HCT116 (cell line): ENCODE measurements around the gene CCDC106. TPM values are rescaled to one million over a fixed set of nuclear protein-coding genes. Genes with fewer than 3 reads are reported as not detected.

Source experiments
- ATAC-seq: fragments of 200-7000 bp; cut with Tn5 transposase; 2 replicates; pipeline ENCODE4 v1.9.1; 2020; ENCODE audit warnings: mild to moderate bottlenecking, moderate library complexity
- BruUV-seq: library from RNA; stranded (reverse); fragments of 400-500 nt; replicated peaks from 2 replicates; lab custom pipeline; 2021; lab: Mats Ljungman, UMichigan
- CTCF ChIA-PET: fragments of 300-600 bp; sonication (Branson Sonifier 250); formaldehyde crosslinking; loops from one replicate; lab custom pipeline; 2021; ENCODE audit warnings: antibody characterized with exemption; lab: Charles Lee
- POLR2A ChIA-PET: fragments of 300-600, 350-600 bp; sonication (Branson Sonifier 250); formaldehyde crosslinking; loops from one replicate; lab custom pipeline; 2021; ENCODE audit warnings: antibody characterized with exemption; lab: Charles Lee
- RAD21 ChIA-PET, 2 experiments: fragments of 300-600 bp; sonication (Branson Sonifier 250); formaldehyde crosslinking; loops; one replicate each; lab custom pipeline; 2023; ENCODE audit warnings: low total read pairs in 2 of 2; ENCODE audit not compliant: uncharacterized antibody in 2 of 2, unreplicated experiment in 2 of 2, low non-redundant PET in 1 of 2; lab: Charles Lee
- DNase-seq: peaks from one replicate; pipeline ENCODE4 v3.0.0-alpha.2; 2010; ENCODE audit warnings: low read depth, low spot score
- H2AFZ ChIP-seq: fragments of 200-600 bp; shearing (Covaris generic), sonication (generic); 2 replicates; pipeline ENCODE4 v1.6.1; 2017; ENCODE audit warnings: low read depth, mixed run types, mixed read lengths, antibody characterized with exemption, low read length; ENCODE audit not compliant: poor library complexity, severe bottlenecking
- H3K27ac ChIP-seq: 2 replicates; pipeline ENCODE4 v1.5.1; 2012; ENCODE audit warnings: low read depth, low read length
- H3K27me3 ChIP-seq: fragments of 200-600 bp; sonication (generic); 2 replicates; pipeline ENCODE4 v1.6.1; 2016; ENCODE audit warnings: mixed run types, low read length, mixed read lengths; ENCODE audit not compliant: insufficient read depth
- H3K36me3 ChIP-seq, 2 experiments: fragments of 200-500 bp in 1 of 2; fragments of 200-600 bp in 1 of 2; sonication (Bioruptor generic) in 1 of 2; sonication (generic) in 1 of 2; 2 replicates each; pipeline versions ENCODE4 v1.5.1 to v1.6.1; 2014 to 2016; ENCODE audit warnings: low read length in 2 of 2, inconsistent platforms in 1 of 2, mixed read lengths in 1 of 2, mixed run types in 1 of 2; ENCODE audit not compliant: insufficient read depth in 2 of 2, control insufficient read depth in 1 of 2
- H3K4me1 ChIP-seq, 2 experiments: fragments of 200-600 bp in 1 of 2; sonication (generic) in 1 of 2; 2 replicates each; pipeline versions ENCODE4 v1.5.1 to v1.6.1; 2012 to 2017; ENCODE audit warnings: low read length in 2 of 2, inconsistent platforms in 1 of 2, mild to moderate bottlenecking in 1 of 2, mixed read lengths in 1 of 2, mixed run types in 1 of 2, moderate library complexity in 1 of 2; ENCODE audit not compliant: insufficient read depth in 2 of 2, control insufficient read depth in 1 of 2
- H3K4me2 ChIP-seq: fragments of 200-600 bp; sonication (generic); 2 replicates; pipeline ENCODE4 v1.6.1; 2017; ENCODE audit warnings: mixed run types, low read length, mixed read lengths
- H3K4me3 ChIP-seq, 2 experiments: fragments of 200-600 bp in 1 of 2; sonication (generic) in 1 of 2; replicated peaks in 1 of 2; 2 replicates each; pipeline ENCODE4 v1.5.1; 2011 to 2016; ENCODE audit warnings: low read length in 2 of 2, control low read depth in 1 of 2, low read depth in 1 of 2, mild to moderate bottlenecking in 1 of 2, mixed read lengths in 1 of 2, mixed run types in 1 of 2
- H3K79me2 ChIP-seq: fragments of 200-600 bp; sonication (generic); 2 replicates; pipeline ENCODE4 v1.6.1; 2017; ENCODE audit warnings: mild to moderate bottlenecking, mixed run types, low read length, moderate library complexity, mixed read lengths; ENCODE audit not compliant: insufficient read depth
- H3K9ac ChIP-seq: fragments of 200-600 bp; sonication (generic); 2 replicates; pipeline ENCODE4 v1.6.1; 2016; ENCODE audit warnings: low read length, mixed read lengths
- H3K9me2 ChIP-seq: fragments of 200-600 bp; sonication (generic), shearing (Covaris generic); 2 replicates; pipeline ENCODE4 v1.6.1; 2017; ENCODE audit warnings: mixed run types, mild to moderate bottlenecking, moderate library complexity; ENCODE audit not compliant: insufficient read depth
- H3K9me3 ChIP-seq, 2 experiments: fragments of 200-500 bp in 1 of 2; fragments of 200-600 bp in 1 of 2; sonication (Bioruptor generic) in 1 of 2; sonication (generic) in 1 of 2; 2 replicates each; pipeline ENCODE4 v1.6.1; 2014 to 2017; ENCODE audit warnings: low read length in 2 of 2, mixed read lengths in 2 of 2, inconsistent platforms in 1 of 2, low read depth in 1 of 2, mild to moderate bottlenecking in 1 of 2, mixed run types in 1 of 2, moderate library complexity in 1 of 2; ENCODE audit not compliant: control insufficient read depth in 1 of 2, insufficient read depth in 1 of 2
- H4K20me1 ChIP-seq: fragments of 200-600 bp; sonication (generic), shearing (Covaris generic); 2 replicates; pipeline ENCODE4 v1.6.1; 2017; ENCODE audit warnings: mixed run types, mild to moderate bottlenecking, moderate library complexity; ENCODE audit not compliant: insufficient read depth
- CEBPB ChIP-seq: IDR thresholded peaks from 2 replicates; pipeline ENCODE4 v1.6.1; 2012; ENCODE audit warnings: low read depth
- CTCF ChIP-seq, 3 experiments: fragments of 200-600 bp in 1 of 3; sonication (generic) in 1 of 3; IDR thresholded peaks in 2 of 3; conservative IDR thresholded peaks in 1 of 3; 2 replicates each; pipeline ENCODE4 v1.5.1; 2012 to 2017; ENCODE audit warnings: low read depth in 2 of 3, low read length in 2 of 3, antibody characterized with exemption in 1 of 3, borderline replicate concordance in 1 of 3, control low read depth in 1 of 3, mild to moderate bottlenecking in 1 of 3, mixed read lengths in 1 of 3, mixed run types in 1 of 3, moderate library complexity in 1 of 3; ENCODE audit not compliant: insufficient read depth in 1 of 3
- EGR1 ChIP-seq: IDR thresholded peaks from 2 replicates; pipeline ENCODE4 v1.6.1; 2012; ENCODE audit warnings: low read depth
- ELF1 ChIP-seq: IDR thresholded peaks from 2 replicates; pipeline ENCODE4 v1.6.1; 2012; ENCODE audit warnings: low read depth, borderline replicate concordance
- EZH2phosphoT487 ChIP-seq: fragments of 200-600 bp; IDR thresholded peaks from 2 replicates; pipeline ENCODE4 v1.6.1; 2018; ENCODE audit warnings: antibody characterized with exemption, borderline replicate concordance
- FOSL1 ChIP-seq: IDR thresholded peaks from 2 replicates; pipeline ENCODE4 v1.6.1; 2012; ENCODE audit warnings: low read depth
- JUND ChIP-seq: IDR thresholded peaks from 2 replicates; pipeline ENCODE4 v1.6.1; 2012
- MAX ChIP-seq: IDR thresholded peaks from 2 replicates; pipeline ENCODE4 v1.6.1; 2012
- POLR2A ChIP-seq: IDR thresholded peaks from 2 replicates; pipeline ENCODE4 v1.7.0; 2011; ENCODE audit warnings: borderline replicate concordance; ENCODE audit not compliant: insufficient read depth, insufficient read length; ENCODE audit errors: extremely low read depth
- POLR2AphosphoS5 ChIP-seq: IDR thresholded peaks from 2 replicates; pipeline ENCODE4 v1.6.1; 2011; ENCODE audit warnings: mild to moderate bottlenecking, low read depth, low read length, moderate library complexity
- SP1 ChIP-seq: IDR thresholded peaks from 2 replicates; pipeline ENCODE4 v1.6.1; 2012; ENCODE audit warnings: low read depth
- SRF ChIP-seq: IDR thresholded peaks from 2 replicates; pipeline ENCODE4 v1.6.1; 2012; ENCODE audit warnings: low read depth
- TCF7L2 ChIP-seq: IDR thresholded peaks from 2 replicates; pipeline ENCODE4 v1.7.0; 2011; ENCODE audit warnings: borderline replicate concordance, inconsistent platforms; ENCODE audit not compliant: insufficient read depth, insufficient read length; ENCODE audit errors: extremely low read depth
- ZFX ChIP-seq: fragments of 450-650 bp; IDR thresholded peaks from 2 replicates; pipeline ENCODE4 v1.6.1; 2017
- ZNF274 ChIP-seq: fragments of 200-500 bp; sonication (Bioruptor generic); IDR thresholded peaks from 2 replicates; pipeline ENCODE4 v1.6.1; 2014; ENCODE audit warnings: mild to moderate bottlenecking, low read depth, low read length, inconsistent platforms
- intact Hi-C: fragments of 100-400 bp; cut with micrococcal nuclease; formaldehyde crosslinking; loops from 2 replicates; pipeline ENCODE4 v1.10.0; 2022
- total RNA-seq: library from RNA; stranded (reverse); gene quantifications from one replicate; pipeline ENCODE4 v1.2.1, GENCODE V29; 2021; ENCODE audit not compliant: unreplicated experiment
- TF ChIP-seq, protein P1 (sequence below): IDR thresholded peaks from 2 replicates; pipeline ENCODE4 v1.6.1; 2011; ENCODE audit warnings: mild to moderate bottlenecking, low read length, moderate library complexity; ENCODE audit not compliant: insufficient replicate concordance; ENCODE audit errors: extremely low read depth

Gene CCDC106
- total RNA-seq, 1 experiment from 2014 or later, result 1.0 TPM

DNA sequence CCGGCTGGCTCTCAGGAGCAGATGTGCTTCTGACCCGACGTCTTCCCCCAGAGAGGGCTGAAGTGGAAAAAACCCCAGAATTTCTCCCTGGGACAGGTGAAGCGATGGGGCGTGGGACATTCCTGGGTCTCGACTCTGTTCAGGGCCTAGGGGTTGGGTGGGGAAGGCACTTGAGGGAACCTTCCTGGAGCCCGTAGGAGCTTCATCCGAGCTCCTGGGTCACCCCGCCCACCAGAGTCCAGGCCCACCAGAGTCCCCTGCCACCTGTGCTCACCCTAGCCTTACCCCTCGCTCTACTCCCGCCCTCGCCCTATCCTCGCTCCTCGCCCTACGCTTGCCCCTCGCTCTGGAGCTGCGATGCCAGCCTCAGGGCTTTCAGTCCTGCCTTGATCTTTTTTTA is 50.2 kb downstream of the CCDC106 start:
- H3K36me3 ChIP-seq, result peaks cover 18 to 22% of the 10 kb centered on the region in 2 experiments; a peak in 3 of 4 replicates
- ChIA-PET CTCF (no interaction called here), POLR2A (no interaction called here), RAD21 (no interaction called here)
- H3K9me2 ChIP-seq, result no peaks in the 10 kb centered on the region
- ATAC-seq (0 out of 2 replicates have a peak, but pooled peaks have one; percentile 17), DNase-seq (no peak)
- H3K9me3 ChIP-seq, result no peaks in the 10 kb centered on the region
- H3K4me3 ChIP-seq, result no peak overlapping the region
- no peaks in the 10 kb centered on the region for H3K4me1 ChIP-seq
- no TSS peak for BruUV-seq
- no peaks in the 10 kb centered on the region for H3K27me3 ChIP-seq
- H4K20me1 ChIP-seq, result no peaks in the 10 kb centered on the region
- intact Hi-C loops, result no loop called here
- no peak overlapping the region for H3K4me2 ChIP-seq
- H2AFZ ChIP-seq, result no peak overlapping the region
- no peak for TF ChIP-seq FOSL1
- TF ChIP-seq SRF, result no peak
- TF ChIP-seq POLR2AphosphoS5, result no peak
- TF ChIP-seq EGR1, result no peak
- no peak for TF ChIP-seq CTCF (IDR thresholded peaks at IDR 0.05 in 2 of 3, conservative IDR thresholded peaks at IDR 0.05 in 1 of 3; ENCODE audit: borderline replicate concordance in 1 of 3, insufficient read depth in 1 of 3, low read depth in 2 of 3, low read length in 2 of 3)
- no peak for TF ChIP-seq ZNF274
- no peak for TF ChIP-seq SP1
- no peak for TF ChIP-seq MAX
- no peak for TF ChIP-seq POLR2A
- TF ChIP-seq ZFX, result no peak
- TF ChIP-seq JUND, result no peak
- no peak for TF ChIP-seq EZH2phosphoT487
- TF ChIP-seq CEBPB, result no peak
- TF ChIP-seq, protein P1, sequence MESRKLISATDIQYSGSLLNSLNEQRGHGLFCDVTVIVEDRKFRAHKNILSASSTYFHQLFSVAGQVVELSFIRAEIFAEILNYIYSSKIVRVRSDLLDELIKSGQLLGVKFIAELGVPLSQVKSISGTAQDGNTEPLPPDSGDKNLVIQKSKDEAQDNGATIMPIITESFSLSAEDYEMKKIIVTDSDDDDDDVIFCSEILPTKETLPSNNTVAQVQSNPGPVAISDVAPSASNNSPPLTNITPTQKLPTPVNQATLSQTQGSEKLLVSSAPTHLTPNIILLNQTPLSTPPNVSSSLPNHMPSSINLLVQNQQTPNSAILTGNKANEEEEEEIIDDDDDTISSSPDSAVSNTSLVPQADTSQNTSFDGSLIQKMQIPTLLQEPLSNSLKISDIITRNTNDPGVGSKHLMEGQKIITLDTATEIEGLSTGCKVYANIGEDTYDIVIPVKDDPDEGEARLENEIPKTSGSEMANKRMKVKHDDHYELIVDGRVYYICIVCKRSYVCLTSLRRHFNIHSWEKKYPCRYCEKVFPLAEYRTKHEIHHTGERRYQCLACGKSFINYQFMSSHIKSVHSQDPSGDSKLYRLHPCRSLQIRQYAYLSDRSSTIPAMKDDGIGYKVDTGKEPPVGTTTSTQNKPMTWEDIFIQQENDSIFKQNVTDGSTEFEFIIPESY, result no peak
- no peak for TF ChIP-seq ELF1
- TF ChIP-seq TCF7L2, result no peak
- no peaks in the 10 kb centered on the region for H3K79me2 ChIP-seq
- H3K27ac ChIP-seq, result no peak overlapping the region
- H3K9ac ChIP-seq, result no peak overlapping the region
